GM19324 (cell line): ENCODE measurements around the gene ANKS1B.

Source experiments
- ATAC-seq: cut with Tn5 transposase; IDR thresholded peaks from one replicate; pipeline ENCODE4 v1.9.1; 2021; ENCODE audit warnings: mild to moderate bottlenecking, moderate library complexity; ENCODE audit not compliant: unreplicated experiment, low FRiP score

Gene ANKS1B

DNA sequence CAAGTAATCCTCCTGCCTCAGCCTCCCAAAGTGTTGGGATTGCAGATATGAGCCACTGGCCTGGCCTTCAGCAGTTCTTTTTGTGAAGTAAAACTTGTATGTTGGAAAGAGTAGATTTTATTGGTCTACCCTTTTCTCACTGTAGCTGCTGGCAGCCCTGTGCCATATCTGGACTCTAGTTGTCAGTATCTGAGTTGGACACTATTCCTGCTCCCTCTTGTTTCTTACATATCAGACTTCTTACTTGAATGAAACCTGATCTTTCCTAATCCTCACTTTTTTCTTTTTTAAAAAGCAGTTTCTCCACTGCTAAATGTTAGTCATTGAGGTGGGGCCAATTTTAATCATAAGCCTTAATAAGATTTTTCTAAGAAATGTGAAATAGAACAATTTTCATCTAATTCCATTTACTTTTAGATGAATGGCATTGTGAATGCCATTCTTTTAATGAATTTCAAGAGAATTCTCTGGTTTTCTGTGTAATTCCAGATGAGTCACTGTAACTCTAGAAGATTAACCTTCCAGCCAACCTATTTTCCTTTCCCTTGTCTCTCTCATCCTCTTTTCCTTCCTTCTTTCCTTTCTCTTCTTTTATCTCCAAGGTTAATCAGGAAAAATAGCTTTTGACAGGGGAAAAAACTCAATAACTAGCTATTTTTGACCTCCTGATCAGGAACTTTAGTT, 1250.9 kb downstream of the ANKS1B start:
- ATAC-seq = no peak

DNA sequence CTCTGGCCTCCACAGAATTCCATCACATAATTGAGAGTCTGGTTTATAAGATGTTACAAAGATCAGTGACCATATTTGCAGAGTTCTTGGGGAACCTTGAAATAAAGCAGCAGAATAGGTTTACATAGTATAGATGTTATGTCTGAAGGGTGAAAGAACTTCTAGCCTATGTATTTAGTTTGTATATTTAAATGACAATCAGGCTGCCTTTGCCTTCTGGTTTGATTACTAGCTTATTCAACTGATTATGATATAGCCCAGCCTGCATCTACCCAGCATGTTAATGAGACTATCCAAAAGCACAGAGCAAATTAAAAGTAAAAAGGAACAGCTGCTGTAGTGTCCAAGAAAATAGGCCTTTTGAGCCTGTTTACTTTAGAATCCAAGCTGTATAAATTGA, 1254.3 kb downstream of the ANKS1B start:
- no peak for ATAC-seq

DNA sequence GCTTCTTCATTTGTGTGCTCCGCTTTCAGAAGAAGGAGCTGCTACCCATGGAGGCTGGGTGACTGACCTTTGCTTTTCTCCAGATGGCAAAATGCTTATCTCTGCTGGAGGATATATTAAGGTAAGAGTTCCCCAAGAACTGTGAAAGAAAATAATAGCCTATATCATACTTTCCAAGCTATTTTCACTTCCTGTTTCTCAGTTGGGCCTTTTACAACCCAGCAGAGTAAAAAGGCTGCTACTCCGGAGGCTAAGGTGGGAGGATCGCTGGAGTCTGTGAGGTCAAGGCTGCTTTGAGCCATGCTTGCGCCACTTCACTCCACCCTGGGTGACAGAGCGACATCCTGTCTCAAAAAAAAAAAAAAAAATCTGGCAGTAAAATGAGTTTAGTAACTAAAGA, 1257.5 kb downstream of the ANKS1B start:
- ATAC-seq = no peak

DNA sequence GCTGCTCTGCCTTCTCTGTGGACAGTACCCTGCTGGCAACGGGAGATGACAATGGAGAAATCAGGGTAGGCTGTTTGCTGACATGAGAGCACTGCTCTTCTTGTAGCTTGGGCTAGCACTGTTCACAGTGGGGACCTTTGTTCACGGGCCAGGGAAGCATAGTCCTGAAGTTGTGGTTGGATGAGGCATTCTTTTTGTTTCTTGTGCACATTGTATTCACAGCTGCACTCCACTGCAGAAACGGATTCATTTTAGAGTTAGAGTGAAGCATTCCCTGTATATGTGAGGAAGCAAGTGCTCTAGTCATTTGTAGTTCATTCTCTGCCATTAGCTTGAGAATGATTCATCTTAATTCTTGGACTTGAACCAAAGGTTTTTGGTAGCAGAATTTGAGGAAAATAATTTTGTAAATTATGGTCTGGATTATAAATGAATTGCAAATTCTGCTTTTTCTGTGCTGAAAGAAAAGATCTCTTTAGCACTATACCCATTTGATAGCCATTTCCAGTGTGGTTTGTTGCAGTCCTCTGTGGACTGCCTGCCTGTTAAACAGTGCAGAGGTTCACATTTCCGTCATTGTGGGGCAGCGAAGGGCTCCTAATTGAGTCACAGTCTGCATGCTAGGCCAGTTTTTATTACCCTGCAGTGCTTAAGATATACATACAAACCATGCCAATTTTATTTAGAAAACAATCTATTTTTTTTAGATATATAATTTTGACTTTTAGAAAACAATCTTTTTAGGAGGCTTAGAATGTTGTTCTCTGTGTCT, 1259.1 kb downstream of the ANKS1B start:
- peak; percentile 46 for ATAC-seq

DNA sequence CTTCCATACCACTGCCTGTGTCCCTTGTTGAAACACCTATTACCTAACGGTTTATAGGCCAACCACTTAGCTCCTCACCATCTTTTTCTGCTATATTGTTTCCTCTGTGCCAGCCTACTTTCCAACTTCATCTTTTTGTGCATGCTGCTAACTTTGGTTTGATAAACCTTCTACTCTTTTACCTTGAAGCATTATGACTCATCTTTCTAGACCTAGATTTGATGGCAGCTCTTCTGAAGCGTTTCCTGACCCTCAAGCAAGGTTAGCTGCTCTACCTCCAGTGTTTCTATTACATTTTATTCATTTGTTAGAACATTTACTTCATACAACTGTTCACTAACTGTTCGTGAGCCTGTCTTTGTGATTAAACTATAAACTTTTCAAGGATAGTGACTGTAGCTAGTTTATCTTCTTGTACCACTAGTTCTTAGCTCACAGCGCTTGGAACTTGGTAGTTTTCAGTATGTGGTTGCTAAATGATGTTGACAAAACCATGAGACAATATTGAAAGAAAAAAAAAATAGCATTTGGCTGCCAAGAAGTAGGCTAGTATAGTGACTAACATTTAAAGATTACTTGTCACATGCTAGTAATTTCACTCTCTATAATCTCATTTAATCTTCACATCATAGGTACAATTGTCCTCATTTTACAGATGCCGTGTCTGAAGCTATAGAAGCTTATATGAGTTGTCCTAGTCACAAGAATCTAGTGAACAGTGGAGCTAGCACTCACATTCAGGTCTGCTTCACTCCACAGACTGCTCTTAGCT, 1260.2 kb downstream of the ANKS1B start:
- no peak for ATAC-seq

DNA sequence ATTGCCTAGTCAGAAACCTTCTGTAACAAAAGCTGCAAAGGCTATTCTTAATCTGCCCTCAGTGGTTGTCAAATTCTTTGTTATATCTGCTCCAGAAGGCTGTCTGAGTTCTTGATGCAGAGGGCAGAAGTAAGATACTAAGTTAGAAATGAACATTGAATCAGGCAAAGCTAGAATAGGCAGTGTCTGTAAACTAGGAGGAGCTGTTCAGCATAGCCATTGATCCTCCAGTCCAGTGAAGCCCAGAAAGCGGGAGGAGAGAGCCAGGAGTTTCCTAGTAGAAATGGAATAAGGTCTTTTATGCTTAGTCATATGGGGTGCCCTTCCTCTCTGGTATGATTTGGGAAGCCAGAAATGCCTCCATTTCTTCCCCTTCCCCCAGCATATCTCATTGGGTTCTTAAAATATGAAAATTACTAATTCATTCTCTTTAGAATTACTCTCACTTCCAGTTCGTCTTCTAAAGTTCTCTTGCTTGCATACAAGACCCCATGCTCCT, 1263.5 kb downstream of the ANKS1B start:
- no peak for ATAC-seq

DNA sequence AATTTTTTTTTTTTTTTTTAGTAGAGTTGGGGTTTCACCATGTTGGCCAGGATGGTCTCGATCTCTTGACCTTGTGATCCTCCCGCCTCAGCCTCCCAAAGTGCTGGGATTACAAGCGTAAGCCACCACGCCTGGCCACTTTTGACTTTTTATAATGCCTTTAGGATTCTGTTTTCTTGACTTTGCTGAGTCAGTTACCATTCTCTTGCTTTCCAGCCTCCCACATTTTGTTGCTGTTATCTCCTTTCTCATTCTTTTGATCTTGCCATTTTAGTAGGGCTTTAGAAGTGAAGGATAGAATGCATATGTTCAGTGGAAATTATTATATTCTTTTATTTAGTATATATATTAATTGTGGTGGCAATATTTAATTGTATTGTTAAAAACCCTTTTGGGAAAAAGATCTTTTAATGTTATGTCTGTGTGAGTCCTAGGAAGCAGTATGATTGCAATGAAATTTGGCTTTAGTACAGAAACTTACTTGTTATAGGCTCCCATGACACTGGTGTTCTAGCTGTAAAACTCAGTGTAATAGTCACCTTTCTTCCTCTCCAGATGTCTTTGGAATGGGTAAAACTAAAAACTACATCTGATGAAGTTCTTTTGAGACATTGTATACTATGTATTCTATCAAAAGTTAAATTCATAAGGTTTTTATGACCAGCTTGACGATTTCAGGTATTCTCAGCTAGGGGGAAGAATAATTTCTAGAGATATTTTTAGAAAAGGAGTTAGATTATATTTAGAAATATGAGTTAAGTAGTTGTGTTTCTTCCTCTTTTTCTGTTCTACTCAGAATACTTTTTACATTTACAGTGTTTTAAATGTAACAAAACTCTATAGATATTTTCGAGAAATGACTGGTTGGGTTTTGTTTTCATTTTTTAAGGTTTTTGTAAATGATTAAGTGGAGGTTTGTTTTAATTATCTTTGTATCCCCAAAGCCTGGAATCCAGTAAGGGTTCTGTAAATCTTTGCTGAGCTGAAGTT, 1264.9 kb downstream of the ANKS1B start:
- no peak for ATAC-seq

DNA sequence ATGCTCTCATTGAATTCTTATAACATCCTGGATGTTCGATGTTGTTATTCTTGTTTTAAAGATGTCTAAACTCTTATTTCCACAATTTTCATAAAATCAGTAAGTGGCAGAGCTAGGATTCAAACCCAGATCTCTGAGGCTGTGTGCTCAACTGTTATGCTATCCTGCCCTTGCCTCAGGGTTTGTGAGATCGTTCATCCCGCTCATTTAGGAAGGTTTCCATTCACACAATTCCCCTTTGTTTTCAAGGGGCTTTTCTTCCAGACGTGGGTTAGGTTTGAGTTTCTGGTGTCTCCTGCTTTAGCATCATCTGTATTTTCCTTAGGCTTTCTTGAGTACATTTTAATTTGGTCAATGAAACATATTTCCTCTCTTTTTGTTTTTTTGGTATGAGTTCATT, 1270.3 kb downstream of the ANKS1B start:
- ATAC-seq = no peak

DNA sequence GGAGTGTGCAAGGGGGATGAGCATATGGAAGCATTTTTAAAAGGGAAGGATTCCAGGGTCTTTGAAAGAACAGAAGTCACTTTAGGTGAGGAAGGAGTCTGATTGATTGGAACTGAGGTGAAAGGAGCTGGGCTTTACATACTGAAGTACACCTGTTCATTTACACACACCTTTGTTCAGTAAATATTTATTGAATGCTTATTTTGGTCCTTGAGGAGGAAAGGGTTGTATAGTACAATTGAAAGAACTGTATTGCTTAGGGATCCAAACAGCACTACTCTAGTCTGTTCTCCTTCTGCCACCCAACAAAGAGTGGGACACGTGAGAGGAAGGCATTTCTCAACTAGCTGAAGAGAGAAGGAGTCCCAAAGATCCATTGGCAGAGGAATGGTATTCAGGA, 1275.7 kb downstream of the ANKS1B start:
- ATAC-seq = no peak

DNA sequence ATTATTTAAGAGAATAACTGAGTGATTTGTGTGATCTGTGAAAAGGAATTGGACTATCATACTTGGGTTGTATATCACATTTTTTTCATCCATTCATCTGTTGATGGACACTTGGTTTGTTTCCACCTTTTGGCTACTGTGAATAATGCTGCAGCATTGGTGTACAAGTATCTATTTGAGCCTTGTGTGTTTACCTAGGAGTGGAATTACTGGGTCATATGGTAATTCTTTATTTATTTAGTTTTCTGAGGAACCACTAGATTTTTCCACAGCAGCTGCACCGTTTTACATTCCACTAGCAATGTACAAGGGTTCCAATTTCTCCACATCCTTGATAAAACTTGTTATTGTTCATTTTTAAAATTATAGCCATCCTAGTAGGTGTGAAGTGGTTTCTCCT, 1283.6 kb downstream of the ANKS1B start:
- ATAC-seq = no peak

DNA sequence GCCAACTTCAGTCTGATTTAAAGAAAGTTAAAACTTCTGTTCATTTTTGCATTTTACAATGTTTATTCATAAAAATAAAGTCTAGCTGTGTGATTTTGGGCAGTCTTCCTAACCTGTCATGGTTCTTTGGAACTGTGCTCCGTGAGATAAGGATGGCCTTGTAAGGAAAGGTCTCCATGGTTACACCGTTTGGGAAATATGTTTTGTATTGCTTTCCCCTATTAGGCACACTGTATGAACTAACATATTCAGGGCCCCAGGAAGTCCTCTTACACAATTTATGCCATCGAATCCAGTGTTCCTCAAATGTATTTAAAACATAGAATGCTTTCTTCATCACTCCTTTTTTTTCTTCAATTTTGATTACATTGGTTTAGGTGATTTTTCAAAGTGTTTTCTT, 1285.2 kb downstream of the ANKS1B start:
- no peak for ATAC-seq

DNA sequence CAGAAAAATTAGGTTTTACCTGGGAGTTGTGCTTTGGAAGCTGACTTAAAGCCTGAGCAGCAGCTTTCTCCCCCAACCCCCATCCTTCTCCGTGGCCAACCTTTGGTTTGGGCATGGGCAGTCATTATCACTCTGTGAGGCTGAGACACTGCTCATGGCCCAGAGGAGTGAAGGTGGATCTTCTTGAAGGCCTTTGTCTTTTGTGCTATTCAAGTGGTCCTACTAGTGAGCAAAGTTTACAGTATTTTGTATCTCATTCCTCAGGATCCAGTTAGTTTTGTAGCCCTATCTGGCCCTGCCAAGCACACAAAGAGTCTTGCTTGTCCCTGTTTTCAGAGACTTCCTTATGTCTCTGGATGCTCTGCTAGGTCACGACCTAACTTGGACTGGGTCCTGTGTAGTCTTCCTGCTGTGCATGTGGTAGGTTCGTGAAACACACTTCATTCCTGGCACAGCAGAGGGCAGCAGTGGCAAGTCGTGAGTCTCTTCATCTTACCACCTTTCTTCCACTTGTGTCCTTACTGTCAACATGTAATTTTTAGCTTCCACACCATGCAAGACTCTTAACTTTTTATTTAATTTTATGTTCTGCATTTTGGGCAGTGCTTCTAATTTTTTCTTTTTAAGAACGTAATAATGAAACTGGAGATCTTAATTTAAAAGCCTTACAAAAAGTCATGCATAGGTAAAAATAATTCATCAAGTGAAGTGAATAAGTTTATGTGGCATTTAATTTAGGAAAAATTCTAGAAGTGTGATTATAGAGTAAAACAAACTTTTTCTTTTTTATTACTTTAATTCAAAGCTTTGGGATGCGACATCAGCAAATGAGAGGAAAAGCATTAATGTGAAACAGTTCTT, 1285.9 kb downstream of the ANKS1B start:
- peak; percentile 81 for ATAC-seq

DNA sequence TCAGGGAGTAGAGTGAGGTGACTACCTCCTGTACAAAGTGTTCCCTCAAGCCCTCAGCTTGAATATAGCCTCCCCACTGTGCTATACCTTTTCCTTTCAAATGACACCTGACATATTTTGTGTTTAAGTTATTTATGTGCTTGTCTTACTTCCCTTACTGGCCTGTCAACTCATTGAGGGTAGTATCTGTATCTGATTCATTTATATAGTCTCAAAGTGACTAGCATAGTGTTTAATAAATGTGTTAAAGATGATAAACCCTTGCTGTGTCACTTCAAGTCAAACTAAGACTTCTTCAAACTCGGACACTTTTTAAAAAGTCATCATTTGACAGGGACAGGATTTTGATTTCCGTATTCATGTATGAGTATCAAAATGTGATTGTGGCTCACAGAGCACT, 1287.5 kb downstream of the ANKS1B start:
- no peak for ATAC-seq

DNA sequence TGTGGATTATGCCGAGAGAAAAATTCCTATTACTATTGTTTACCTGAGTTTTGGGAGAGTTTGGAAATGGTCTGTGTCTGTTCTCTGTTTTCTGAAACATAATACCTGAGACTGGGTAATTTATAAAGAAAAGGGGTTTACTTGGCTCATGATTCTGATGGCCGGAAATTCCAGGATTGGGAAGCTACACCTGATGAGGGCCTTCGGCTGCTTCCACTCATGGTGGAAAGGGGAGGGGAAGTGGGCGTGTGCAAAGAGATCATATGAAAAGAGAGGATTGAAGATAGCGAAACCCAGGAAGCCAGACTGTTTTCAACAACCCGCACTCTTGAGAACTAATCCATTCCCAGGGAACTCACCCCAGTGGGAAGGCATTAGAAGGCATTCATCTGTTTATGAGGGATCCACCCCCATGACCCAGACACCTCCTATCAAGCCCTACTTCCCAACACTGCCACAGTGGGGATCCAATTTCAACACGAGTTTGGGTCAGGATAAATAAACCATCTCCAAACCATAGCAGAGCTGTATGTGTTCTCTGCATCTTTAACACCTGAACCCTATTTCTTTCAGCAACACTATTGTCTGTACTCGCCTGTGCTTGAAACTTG, 1288.6 kb downstream of the ANKS1B start:
- ATAC-seq = no peak

DNA sequence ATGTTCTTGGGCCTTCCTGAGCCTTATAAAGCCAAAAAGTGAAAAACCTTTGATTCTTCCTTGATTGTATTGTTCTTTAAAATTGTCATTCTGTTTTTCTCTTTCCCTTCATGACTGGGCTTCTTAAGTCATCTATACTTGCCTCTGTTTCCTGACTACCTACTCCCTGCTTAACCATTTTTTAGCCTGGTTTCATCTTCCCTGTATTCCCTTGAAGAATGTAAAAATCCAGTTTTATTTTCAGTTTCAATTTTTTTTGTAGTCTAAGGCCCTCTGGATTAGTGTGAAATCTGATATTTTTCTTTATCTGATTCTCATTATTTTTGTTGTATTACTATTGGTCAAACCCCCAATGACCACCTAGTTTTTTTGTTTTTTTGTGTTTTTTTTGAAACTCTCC, 1293.4 kb downstream of the ANKS1B start:
- ATAC-seq = no peak

DNA sequence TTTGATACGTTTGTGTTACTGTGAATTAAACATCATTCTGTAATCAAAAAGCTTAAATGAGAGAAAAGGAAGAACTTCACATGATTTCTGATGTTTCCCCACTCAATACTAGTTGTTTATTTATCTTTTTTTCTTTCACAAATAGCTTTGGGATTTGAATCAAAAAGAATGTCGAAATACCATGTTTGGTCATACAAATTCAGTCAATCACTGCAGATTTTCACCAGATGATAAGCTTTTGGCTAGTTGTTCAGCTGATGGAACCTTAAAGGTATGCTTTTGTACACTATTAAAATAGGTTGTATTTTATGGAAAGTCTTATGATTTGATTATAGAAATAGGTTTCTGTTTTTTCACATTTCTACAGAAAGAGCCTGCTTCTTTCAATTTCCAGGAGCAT, 1298.1 kb downstream of the ANKS1B start:
- no peak for ATAC-seq
